Measurements from ENCODE around the gene STK39.
A peak's percentile ranks its signal among the peaks of the same experiment; 100 is the strongest.

The STK39 gene

DNA sequence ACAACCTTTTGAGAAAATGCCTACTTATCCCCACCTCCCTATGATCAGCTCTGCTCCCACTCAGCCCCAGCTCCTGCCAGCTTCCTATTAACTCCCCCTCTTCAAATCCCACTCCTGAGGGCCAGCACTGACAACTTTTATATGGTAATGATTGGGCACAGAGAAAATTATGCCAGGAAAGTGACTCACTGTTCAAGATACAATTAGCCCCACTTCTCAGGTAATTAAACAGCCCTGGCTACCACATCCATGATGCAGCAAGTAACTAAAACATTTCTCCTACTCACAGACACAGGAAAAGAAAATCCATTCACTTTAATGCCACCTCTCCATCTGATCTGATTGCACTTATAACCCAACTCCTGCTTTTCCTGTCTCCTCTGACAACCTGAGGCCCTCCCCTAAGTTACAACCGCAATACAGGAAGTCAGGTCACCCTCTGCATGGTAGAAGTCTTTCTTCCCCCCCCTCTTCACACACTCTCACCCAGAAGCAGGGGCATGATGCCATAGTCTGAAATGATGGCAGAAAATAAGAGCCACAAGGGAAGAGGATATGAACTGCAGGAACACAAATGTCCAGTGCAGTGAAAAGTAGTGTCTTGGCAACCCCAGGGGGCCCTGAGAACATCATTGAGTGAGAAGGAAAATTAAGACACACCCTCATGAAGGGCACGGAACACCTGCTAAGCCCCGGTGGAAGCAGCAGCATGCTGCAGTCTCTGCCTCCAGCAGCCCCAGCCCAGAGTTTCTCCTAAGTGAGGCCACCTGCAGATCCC lies 54.4 kb downstream of the STK39 start:
- peak; percentile 36 for DNase-seq (ENCODE audit: low read depth)
- TF ChIP-seq, protein P1, sequence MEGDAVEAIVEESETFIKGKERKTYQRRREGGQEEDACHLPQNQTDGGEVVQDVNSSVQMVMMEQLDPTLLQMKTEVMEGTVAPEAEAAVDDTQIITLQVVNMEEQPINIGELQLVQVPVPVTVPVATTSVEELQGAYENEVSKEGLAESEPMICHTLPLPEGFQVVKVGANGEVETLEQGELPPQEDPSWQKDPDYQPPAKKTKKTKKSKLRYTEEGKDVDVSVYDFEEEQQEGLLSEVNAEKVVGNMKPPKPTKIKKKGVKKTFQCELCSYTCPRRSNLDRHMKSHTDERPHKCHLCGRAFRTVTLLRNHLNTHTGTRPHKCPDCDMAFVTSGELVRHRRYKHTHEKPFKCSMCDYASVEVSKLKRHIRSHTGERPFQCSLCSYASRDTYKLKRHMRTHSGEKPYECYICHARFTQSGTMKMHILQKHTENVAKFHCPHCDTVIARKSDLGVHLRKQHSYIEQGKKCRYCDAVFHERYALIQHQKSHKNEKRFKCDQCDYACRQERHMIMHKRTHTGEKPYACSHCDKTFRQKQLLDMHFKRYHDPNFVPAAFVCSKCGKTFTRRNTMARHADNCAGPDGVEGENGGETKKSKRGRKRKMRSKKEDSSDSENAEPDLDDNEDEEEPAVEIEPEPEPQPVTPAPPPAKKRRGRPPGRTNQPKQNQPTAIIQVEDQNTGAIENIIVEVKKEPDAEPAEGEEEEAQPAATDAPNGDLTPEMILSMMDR (conservative IDR thresholded peaks at IDR 0.05; ENCODE audit: low read depth, low read length): no peak
- no peak overlapping the region for H3K4me3 ChIP-seq (ENCODE audit: low read depth, low read length)

GRCh38 chr2:168191955-168192785 lies 55.2 kb downstream of the STK39 start:
- TF ChIP-seq, protein P1 (conservative IDR thresholded peaks at IDR 0.05; ENCODE audit: low read depth, low read length): no peak
- no peak for DNase-seq (ENCODE audit: low read depth)
- H3K4me3 ChIP-seq (ENCODE audit: low read depth, low read length): no peak overlapping the region

DNA sequence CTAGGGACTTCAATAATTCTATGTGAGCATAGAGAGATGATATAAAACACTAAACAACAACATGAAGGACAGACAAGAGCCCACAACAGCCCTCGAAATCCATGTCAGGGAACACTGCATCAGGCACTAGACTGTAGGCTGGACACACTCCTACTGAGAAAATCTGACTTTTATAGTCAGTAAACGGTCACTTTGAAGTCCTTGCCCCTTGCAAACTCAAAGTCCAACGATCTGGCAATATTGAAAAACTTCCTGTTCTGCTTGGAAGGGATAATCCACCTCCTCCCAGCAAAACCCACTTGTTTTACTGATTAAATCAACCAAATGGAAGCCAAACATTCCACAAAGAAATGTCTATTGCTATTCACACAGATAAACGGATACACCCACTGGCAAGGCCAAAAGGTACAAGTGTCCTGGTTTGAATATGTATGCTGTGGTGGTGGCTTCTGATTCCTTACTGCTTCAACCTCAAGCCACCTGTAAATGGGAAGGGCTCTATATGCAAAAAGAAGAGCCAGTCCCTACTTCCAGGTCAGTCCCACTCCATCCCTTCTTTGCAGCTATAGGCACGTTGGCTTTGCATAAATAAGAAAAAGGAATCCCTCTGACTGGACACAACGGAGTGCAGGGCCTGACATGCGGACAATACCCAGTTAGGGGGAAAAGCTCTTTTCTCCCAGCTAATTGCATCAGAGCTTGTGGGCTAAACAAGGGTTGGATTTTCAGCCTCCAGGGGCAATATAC lies 56.6 kb downstream of the STK39 start:
- DNase-seq (ENCODE audit: low read depth): no peak
- H3K4me3 ChIP-seq (ENCODE audit: low read depth, low read length): no peak overlapping the region
- TF ChIP-seq, protein P1 (conservative IDR thresholded peaks at IDR 0.05; ENCODE audit: low read depth, low read length): no peak

DNA sequence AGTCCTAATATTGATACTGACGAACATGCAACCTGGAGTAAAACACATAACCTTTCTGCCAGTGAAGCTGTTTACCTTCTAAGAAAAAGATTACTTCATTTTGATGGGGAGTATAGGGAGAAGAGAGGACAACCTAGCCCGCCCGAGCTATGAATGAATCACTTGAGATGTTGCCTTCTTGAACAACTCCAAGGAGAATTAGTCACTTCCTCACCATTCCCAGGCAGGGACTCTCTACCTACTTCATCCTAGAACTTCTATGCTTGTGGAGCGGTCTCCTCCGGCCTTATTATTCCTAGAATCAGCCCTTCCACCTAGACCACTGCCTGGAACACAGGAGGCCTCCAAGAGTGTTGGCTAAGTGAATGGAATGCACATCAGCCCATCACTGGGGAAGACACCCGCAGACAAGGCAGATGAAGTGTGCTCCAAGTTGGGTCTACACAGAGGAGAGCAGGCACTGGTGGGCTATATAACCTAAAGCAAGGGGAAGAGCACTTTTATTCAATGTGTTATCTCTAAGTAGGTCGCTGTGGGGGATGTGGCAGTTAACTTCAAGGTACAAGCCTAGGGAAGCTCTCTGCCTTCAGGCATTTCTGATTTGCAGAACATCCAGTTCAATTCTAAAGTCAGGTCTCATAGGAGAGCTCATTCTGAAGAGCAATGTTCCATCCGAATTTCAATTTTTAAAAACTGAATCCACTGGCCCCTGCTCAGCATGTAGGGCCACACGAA lies 57.4 kb downstream of the STK39 start:
- DNase-seq (ENCODE audit: low read depth): peak; percentile 58
- no peak overlapping the region for H3K4me3 ChIP-seq (ENCODE audit: low read depth, low read length)
- TF ChIP-seq, protein P1 (conservative IDR thresholded peaks at IDR 0.05; ENCODE audit: low read depth, low read length): no peak

DNA sequence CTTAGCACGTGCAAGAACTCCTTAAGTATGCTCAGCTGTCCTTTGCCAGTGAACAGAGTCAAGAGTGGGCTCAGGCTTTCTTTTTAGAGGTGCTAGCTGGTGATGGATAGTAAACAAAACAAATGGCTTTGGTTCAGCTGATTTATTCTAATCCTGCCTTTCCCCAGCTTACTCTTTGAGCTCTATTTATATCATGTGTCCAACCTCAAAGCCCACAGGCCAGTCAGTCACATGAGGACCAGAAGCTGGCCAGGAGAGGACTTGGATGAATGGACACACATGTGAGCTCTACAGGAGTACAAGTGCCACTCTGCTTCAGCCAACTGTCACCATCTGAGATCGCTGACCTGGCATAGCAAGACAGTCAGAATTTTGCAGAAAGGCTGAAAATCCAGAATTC lies 59.4 kb downstream of the STK39 start:
- TF ChIP-seq, protein P1 (conservative IDR thresholded peaks at IDR 0.05; ENCODE audit: low read depth, low read length): no peak
- DNase-seq (ENCODE audit: low read depth): no peak

GRCh38 chr2:168186452-168186851 lies 60.9 kb downstream of the STK39 start:
- no peak overlapping the region for H3K4me3 ChIP-seq (ENCODE audit: low read depth, low read length)
- TF ChIP-seq, protein P1 (conservative IDR thresholded peaks at IDR 0.05; ENCODE audit: low read depth, low read length): no peak
- DNase-seq (ENCODE audit: low read depth): no peak

More for the DNA sequence above, 59.4 kb downstream of the STK39 start:
- H3K4me3 ChIP-seq (ENCODE audit: low read depth, low read length): no peak overlapping the region
